Measurements from ENCODE around the gene AASS.
A peak's percentile ranks its signal among the peaks of the same experiment; 100 is the strongest.

AASS gene

DNA sequence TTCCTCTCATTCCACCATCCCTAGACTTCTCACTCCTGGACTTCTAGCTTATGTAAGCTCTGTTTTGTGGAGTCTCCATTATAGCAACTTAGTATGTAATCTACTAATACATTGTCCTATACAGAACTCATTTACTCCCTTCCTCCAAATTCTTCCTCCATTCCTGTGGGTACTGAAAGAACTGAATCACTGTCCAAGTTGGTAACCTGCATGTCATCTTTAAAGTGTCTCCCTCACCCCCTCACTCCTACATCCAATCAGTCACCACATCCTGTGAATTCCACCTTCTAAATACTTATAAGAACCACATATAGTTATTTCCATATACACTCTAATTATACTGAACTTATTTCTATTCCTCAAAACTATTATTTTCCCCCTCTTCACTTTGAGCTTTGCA, 20.3 kb downstream of the AASS start:
- TF ChIP-seq, protein P1, sequence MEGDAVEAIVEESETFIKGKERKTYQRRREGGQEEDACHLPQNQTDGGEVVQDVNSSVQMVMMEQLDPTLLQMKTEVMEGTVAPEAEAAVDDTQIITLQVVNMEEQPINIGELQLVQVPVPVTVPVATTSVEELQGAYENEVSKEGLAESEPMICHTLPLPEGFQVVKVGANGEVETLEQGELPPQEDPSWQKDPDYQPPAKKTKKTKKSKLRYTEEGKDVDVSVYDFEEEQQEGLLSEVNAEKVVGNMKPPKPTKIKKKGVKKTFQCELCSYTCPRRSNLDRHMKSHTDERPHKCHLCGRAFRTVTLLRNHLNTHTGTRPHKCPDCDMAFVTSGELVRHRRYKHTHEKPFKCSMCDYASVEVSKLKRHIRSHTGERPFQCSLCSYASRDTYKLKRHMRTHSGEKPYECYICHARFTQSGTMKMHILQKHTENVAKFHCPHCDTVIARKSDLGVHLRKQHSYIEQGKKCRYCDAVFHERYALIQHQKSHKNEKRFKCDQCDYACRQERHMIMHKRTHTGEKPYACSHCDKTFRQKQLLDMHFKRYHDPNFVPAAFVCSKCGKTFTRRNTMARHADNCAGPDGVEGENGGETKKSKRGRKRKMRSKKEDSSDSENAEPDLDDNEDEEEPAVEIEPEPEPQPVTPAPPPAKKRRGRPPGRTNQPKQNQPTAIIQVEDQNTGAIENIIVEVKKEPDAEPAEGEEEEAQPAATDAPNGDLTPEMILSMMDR (IDR thresholded peaks at IDR 0.05; ENCODE audit: low read depth, low read length), result no peak
- no peak for DNase-seq (ENCODE audit: extremely low read depth, low read depth)

DNA sequence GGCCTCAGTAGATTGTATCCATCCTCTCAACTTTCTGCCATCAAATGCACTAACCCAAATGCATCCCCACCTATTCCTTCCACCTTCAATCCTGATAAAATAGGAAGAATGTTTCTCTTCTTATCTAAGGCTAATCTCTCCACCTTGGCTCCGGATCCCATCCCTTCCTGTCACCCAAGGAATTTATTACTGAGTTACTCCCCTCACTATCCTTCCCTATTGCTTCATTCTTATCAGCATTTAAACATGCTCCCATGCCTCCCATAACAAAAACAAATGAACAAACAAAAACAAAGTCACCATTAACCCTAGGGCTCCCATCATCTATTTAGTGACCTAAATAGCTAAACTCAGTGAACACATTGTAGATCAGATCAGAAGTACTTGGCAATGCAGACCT, 25.3 kb downstream of the AASS start:
- DNase-seq (ENCODE audit: extremely low read depth, low read depth), result no peak
- TF ChIP-seq, protein P1 (IDR thresholded peaks at IDR 0.05; ENCODE audit: low read depth, low read length), result no peak

DNA sequence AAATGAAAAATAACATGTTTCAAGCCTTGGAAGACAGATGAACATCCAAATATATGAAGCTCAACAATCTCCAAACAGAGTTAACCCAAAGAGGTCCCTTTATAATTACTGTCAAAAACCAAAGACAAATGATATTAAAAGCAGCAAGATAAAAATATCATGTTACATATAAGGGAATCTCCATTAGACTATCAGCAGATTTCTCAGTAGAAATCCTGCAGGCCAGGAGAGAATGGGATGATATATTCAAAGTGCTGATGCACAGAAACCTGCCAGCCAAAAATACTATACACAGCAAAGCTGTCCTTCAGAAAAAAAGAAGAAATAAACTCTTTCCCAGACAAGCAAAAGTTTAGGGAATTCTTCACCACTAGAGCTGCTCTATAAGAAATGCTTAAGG, 41.0 kb downstream of the AASS start:
- DNase-seq (ENCODE audit: extremely low read depth, low read depth), result no peak
- TF ChIP-seq, protein P1 (IDR thresholded peaks at IDR 0.05; ENCODE audit: low read depth, low read length), result no peak

DNA sequence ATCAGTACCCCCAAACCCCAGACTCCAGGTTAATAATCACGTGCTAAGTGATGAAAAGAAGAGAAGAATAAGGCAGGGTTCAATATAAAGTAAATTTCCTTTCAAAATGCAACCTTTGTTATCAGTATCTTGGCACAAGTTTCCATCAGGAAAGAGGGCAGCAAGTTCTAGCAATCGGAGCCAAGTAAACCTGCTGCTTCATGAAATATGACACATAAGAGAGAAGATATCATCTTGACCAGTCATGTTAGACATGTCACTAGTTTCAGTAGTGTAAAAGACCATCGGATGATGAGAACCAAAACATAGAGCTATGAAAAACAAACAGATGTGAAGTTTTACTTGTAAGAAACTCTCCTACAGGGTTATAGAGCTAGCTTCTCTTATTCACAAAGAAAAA, 44.0 kb downstream of the AASS start:
- TF ChIP-seq, protein P1 (IDR thresholded peaks at IDR 0.05; ENCODE audit: low read depth, low read length), result no peak

DNA sequence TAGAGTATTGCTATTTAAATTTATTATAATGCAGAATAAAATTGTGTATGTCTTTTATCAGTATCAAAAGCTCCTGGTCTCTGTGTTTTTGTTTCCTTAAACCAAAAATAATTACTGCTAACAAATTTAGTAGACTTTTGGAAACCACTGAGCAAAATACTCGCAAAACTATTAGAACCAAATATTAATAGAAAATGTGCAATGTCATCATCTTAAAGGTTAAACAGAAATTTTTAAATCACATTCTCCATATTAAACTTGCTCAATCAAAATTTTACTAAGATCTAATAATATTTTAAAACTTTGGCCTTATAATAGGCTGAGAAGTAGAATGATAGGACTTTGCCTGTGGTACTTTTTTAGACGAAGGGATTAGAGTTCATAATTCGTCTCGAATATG, 48.4 kb downstream of the AASS start:
- TF ChIP-seq, protein P1 (IDR thresholded peaks at IDR 0.05; ENCODE audit: low read depth, low read length), result no peak
- no peak for DNase-seq (ENCODE audit: extremely low read depth, low read depth)

More for the DNA sequence above, 44.0 kb downstream of the AASS start:
- DNase-seq (ENCODE audit: extremely low read depth, low read depth), result no peak

DNA sequence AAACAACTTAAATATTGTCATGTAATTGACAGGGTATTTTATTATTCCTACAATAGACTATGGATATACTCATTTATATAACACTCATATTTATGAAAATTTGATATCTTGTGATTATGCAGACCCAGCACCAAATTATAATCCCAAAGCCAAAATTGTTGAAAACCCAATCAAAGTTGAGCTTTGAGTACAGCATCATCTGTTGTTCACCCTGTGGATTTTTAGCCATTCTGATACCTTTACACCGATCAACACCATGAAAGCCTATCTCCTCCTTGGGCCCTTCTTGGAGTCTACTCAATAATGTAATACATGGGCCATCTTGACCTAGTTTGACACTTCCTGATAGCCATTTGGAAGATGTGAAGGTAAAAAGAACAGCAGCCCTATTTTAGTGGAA, 49.5 kb downstream of the AASS start:
- DNase-seq (ENCODE audit: extremely low read depth, low read depth), result no peak
- TF ChIP-seq, protein P1 (IDR thresholded peaks at IDR 0.05; ENCODE audit: low read depth, low read length), result no peak

DNA sequence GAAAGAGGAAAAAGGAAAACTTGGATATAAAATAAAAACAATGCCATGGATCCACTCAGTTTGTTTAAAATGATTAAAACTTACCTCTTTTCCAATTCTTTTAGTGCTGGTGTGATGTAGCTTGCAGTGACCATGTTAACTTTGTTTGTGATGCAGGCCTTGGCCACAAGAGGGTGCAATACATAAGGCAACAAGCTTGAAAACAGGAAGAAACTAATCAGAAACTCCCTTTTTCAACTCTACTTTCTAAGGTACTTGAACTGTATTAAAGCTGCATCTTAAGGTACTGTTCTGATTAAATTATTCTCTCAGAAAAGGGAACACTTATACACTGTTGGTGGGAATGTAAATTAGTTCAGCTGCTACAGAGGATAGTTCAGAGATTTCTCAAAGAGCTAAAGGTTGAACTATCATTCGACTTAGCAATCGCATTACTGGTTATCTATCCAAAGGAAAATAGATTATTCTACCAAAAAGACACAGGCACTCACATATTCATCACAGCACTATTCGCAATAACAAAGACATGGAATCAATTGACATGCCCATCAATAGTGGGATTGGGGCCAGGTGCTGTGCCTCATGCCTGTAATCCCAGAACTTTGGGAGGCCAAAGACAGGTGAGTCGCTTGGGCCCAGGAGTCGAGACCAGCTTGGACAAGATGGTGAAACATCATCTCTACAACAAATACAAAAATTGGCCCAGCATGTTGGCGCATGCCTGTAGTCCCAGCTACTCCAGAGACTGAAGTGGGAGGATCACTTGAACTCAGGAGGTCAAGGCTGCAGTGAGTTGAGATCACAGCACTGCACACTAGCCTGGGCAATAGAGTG, 50.9 kb downstream of the AASS start:
- peak; percentile 52 for DNase-seq (ENCODE audit: extremely low read depth, low read depth)
- TF ChIP-seq, protein P1 (IDR thresholded peaks at IDR 0.05; ENCODE audit: low read depth, low read length), result peak; percentile 95

Data from AG09319 (cell line).